Testis (tissue), 3 donors: ENCODE measurements around the gene XYLT1. TPM values are rescaled to one million over a fixed set of nuclear protein-coding genes. Genes with fewer than 3 reads are reported as not detected.

Experiments used
- DNase-seq: peaks from one replicate; pipeline ENCODE4 v3.0.0-alpha.2; 2019
- H3K27ac ChIP-seq, 2 donors: fragments of 200-600 bp; sonication (generic); one replicate each; pipeline ENCODE4 v1.5.1; 2019
- H3K27me3 ChIP-seq: fragments of 200-600 bp; sonication (generic); one replicate; pipeline ENCODE4 v1.5.1; 2019
- H3K36me3 ChIP-seq: fragments of 200-600 bp; sonication (generic); one replicate; pipeline ENCODE4 v1.5.1; 2017; ENCODE audit warnings: low read depth; ENCODE audit errors: missing control alignments
- H3K4me1 ChIP-seq: fragments of 200-600 bp; sonication (generic); one replicate; pipeline ENCODE4 v1.5.1; 2019
- H3K4me3 ChIP-seq, 2 donors: fragments of 200-600 bp; sonication (generic); one replicate each; pipeline ENCODE4 v1.5.1; 2017 to 2019
- H3K9me3 ChIP-seq: fragments of 200-600 bp; sonication (generic); one replicate; pipeline ENCODE4 v1.5.1; 2017
- CTCF ChIP-seq, 3 experiments: fragments of 450-650 bp in 2 of 3; fragments of 200-600 bp in 1 of 3; sonication (generic) in 1 of 3; IDR thresholded peaks; one replicate each; pipeline ENCODE4 v1.5.1; 2016 to 2019; ENCODE audit warnings: antibody characterized with exemption in 3 of 3, mild to moderate bottlenecking in 2 of 3, moderate library complexity in 1 of 3
- POLR2A ChIP-seq: fragments of 450-650 bp; IDR thresholded peaks from one replicate; pipeline ENCODE4 v1.6.1; 2017; ENCODE audit warnings: antibody characterized with exemption, mild to moderate bottlenecking, moderate library complexity
- WGBS, 2 donors: methylation state at CpG; one replicate each; pipeline ENCODE4 v1.1.5; 2018; 5-methylcytosine and 5-hydroxymethylcytosine counted together
- intact Hi-C: fragments of 100-400 bp; cut with DNase I; formaldehyde crosslinking; loops from one replicate; pipeline ENCODE4 v1.15.1; 2023; ENCODE audit warnings: low total_unique reads
- polyA plus RNA-seq: library from polyadenylated mRNA; stranded (reverse); fragments of 350-450 nt; fragmentation: Illumina TruSeq; extraction: RNeasy Lipid Tissue Mini Kit (QIAGEN cat#74804); gene quantifications from one replicate; pipeline ENCODE4 v1.2.3, GENCODE V29; 2014; ENCODE audit warnings: low read depth, low replicate concordance; ENCODE audit not compliant: insufficient read depth
- total RNA-seq, 2 donors: library from RNA; depleted of rRNA; stranded (reverse); fragments of >200 nt; gene quantifications; one replicate each; pipeline ENCODE4 v1.2.3, GENCODE V29; 2016

XYLT1 gene
- total and polyA plus RNA-seq, 3 donors from 2014 or later: 6.5 to 20.7 (median 13.6) TPM

- no peak overlapping the region for H3K27ac ChIP-seq
- no peaks in the 10 kb centered on the region for H3K27me3 ChIP-seq
- intact Hi-C loops: no loop called here
- WGBS, 2 donors: 64 to 68% methylated on average over 12 of the region's 12 CpGs
- H3K4me1 ChIP-seq: peaks cover 6% of the 10 kb centered on the region
- TF ChIP-seq CTCF (IDR thresholded peaks at IDR 0.05) (no peak), POLR2A (no peak)
- no peaks in the 10 kb centered on the region for H3K9me3 ChIP-seq
- peak; percentile 17 for DNase-seq
- H3K4me3 ChIP-seq: no peak overlapping the region
- no peaks in the 10 kb centered on the region for H3K36me3 ChIP-seq
These were observed 247.8 kb downstream of the XYLT1 start for GRCh38 chr16:17222871-17223401.

DNA sequence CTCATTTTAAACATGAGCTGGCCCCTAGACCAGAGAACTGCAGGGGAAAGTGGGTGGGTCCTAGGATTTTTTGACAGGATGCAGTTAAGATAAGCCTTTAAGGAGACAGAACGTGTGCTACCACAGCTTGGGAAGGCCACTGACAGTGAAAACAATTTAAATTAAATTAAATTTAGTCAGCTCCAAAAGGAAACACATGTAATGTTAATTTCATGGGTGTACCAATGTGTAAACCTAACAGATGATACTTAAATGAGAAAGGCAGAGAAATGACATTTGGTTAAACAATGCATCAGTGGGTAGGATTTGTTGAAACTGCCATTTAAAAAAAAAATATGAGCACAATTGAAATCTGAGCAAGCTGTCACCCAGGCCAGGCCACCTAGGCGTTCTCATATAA, 250.8 kb downstream of the XYLT1 start:
- Histone ChIP-seq H3K27ac (no peak overlapping the region), H3K27me3 (no peaks in the 10 kb centered on the region), H3K36me3 (no peaks in the 10 kb centered on the region), H3K9me3 (no peaks in the 10 kb centered on the region), H3K4me1 (no peaks in the 10 kb centered on the region), H3K4me3 (no peak overlapping the region)
- no peak for TF ChIP-seq POLR2A
- TF ChIP-seq CTCF (IDR thresholded peaks at IDR 0.05): no peak
- intact Hi-C loops: no loop called here
- no peak for DNase-seq
- 61 to 63% methylated on average over 2 of the region's 2 CpGs for WGBS, 2 donors

DNA sequence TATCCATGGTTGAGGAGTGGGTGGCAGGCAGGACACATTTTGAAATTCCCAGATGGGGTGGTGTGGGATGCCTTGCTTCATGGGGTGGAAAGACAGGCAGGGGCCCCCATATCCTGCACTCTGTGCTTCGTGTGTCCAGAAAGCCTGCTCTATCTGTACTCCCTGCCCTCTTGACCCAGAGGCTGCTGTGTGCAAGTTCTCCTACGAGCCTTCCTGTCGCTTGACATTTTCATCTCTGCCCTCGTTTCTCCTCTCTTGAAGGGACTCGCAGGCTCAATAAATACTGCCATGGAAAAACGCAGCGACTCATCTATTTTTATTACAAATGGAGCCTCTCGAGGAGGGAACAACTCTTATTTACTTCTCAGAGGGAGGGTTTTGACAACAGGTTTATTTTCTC, 254.8 kb downstream of the XYLT1 start:
- WGBS, 2 donors: 60 to 68% methylated on average over 8 of the region's 8 CpGs
- Histone ChIP-seq H3K27me3 (no peaks in the 10 kb centered on the region), H3K27ac (no peak overlapping the region)

DNA sequence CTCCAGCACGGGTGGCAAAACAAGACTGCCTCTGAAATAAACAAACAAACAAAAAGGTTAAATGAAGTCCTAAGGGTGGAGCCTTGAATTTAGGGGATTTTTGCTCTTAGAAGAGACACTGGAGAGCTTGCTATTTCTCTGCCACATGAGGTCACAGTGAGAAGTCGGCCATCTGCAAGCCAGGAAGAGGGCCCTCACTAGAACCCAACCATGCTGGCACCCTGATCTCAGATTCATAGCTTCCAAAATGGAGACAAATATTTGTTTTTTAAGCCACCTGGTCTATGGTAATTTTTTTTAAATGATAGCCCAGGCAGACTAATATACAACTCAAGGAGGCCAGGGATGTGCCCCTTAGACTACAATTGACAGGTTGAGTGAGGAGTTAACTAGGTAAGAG, 255.5 kb downstream of the XYLT1 start:
- no peaks in the 10 kb centered on the region for H3K36me3 ChIP-seq
- no peaks in the 10 kb centered on the region for H3K4me1 ChIP-seq
- 84 to 85% methylated on average over 2 of the region's 2 CpGs for WGBS, 2 donors
- H3K27ac ChIP-seq: no peak overlapping the region
- no peak overlapping the region for H3K4me3 ChIP-seq
- intact Hi-C loops: no loop called here
- no peak for TF ChIP-seq CTCF (IDR thresholded peaks at IDR 0.05)
- TF ChIP-seq POLR2A: no peak
- no peak for DNase-seq
- no peaks in the 10 kb centered on the region for H3K9me3 ChIP-seq
- no peaks in the 10 kb centered on the region for H3K27me3 ChIP-seq

More for the DNA sequence above, 254.8 kb downstream of the XYLT1 start:
- no peak for DNase-seq
- Histone ChIP-seq H3K9me3 (no peaks in the 10 kb centered on the region), H3K4me1 (no peaks in the 10 kb centered on the region), H3K36me3 (no peaks in the 10 kb centered on the region), H3K4me3 (no peak overlapping the region)
- TF ChIP-seq POLR2A (no peak), CTCF (IDR thresholded peaks at IDR 0.05) (no peak)
- intact Hi-C loops: no loop called here

DNA sequence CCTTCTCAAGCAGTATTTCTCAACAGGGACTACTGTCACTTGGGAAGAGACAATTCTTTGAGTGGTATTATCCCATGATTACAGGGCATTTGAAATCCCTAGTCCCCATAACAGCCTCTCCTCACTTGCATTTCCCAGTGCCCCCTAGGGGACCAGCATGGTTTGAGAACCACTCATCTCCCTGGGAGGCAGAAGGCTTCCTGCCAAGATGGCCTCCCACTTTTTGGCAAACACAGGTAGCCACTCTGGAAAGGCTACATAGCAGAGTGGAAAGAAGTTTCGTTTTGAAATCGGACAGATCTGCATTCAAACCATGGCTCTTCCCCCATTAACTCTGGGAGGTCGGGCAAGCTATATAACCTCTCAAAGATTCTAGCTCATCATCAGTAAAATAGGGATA, 256.8 kb downstream of the XYLT1 start:
- Histone ChIP-seq H3K36me3 (no peaks in the 10 kb centered on the region), H3K27me3 (no peaks in the 10 kb centered on the region), H3K4me1 (no peaks in the 10 kb centered on the region), H3K27ac (no peak overlapping the region), H3K9me3 (no peaks in the 10 kb centered on the region), H3K4me3 (no peak overlapping the region)
- no peak for DNase-seq
- TF ChIP-seq POLR2A: no peak
- no peak for TF ChIP-seq CTCF (IDR thresholded peaks at IDR 0.05)
- 94 to 97% methylated on average over 3 of the region's 3 CpGs for WGBS, 2 donors
- intact Hi-C loops: no loop called here
